Panc1 (cell line): ENCODE data around the gene LMAN1. TPM values are rescaled to one million over a fixed set of nuclear protein-coding genes. Genes with fewer than 3 reads are reported as not detected.

ENCODE experiments used
- ATAC-seq: fragments of 200-7000 bp; cut with Tn5 transposase; 2 replicates; pipeline ENCODE4 v1.9.1; 2020; ENCODE audit warnings: mild to moderate bottlenecking, moderate library complexity
- BruUV-seq: library from RNA; stranded (reverse); fragments of 400-500 nt; replicated peaks from 2 replicates; lab custom pipeline; 2021; lab: Mats Ljungman, UMichigan
- CTCF ChIA-PET: fragments of 300-600 bp; sonication (Branson Sonifier 250); formaldehyde crosslinking; loops from one replicate; lab custom pipeline; 2022; ENCODE audit warnings: antibody characterized with exemption; lab: Charles Lee
- POLR2A ChIA-PET: fragments of 300-600 bp; sonication (Branson Sonifier 250); formaldehyde crosslinking; loops from one replicate; lab custom pipeline; 2022; ENCODE audit warnings: antibody characterized with exemption; lab: Charles Lee
- DNase-seq: peaks from one replicate; pipeline ENCODE4 v3.0.0-alpha.2; 2010; ENCODE audit warnings: low read depth, low spot score
- H3K27ac ChIP-seq: 2 replicates; pipeline ENCODE4 v1.5.1; 2011; ENCODE audit warnings: mild to moderate bottlenecking, low read length, inconsistent platforms
- H3K27me3 ChIP-seq: fragments of 200-500 bp; sonication (Bioruptor generic); 2 replicates; pipeline ENCODE4 v1.6.0; 2014; ENCODE audit warnings: low read length, inconsistent platforms; ENCODE audit not compliant: control insufficient read depth, insufficient read depth
- H3K36me3 ChIP-seq: fragments of 200-500 bp; sonication (Bioruptor generic); 2 replicates; pipeline ENCODE4 v1.5.1; 2014; ENCODE audit warnings: inconsistent platforms, mild to moderate bottlenecking, low read length, moderate library complexity; ENCODE audit not compliant: control insufficient read depth, insufficient read depth
- H3K4me1 ChIP-seq: 2 replicates; pipeline ENCODE4 v1.5.1; 2011; ENCODE audit warnings: inconsistent platforms, mild to moderate bottlenecking, low read length, moderate library complexity; ENCODE audit not compliant: control insufficient read depth, insufficient read depth
- H3K4me3 ChIP-seq, 2 experiments: 2 replicates each; pipeline ENCODE4 v1.5.1; 2011 to 2012; ENCODE audit warnings: low read depth in 2 of 2, low read length in 2 of 2, mild to moderate bottlenecking in 2 of 2, inconsistent platforms in 1 of 2, moderate library complexity in 1 of 2
- H3K9me3 ChIP-seq: fragments of 200-500 bp; sonication (Bioruptor generic); 2 replicates; pipeline ENCODE4 v1.5.1; 2014; ENCODE audit warnings: low read depth, mild to moderate bottlenecking, inconsistent platforms, low read length, moderate library complexity; ENCODE audit not compliant: control insufficient read depth, insufficient read depth
- POLR2AphosphoS5 ChIP-seq: IDR thresholded peaks from 2 replicates; pipeline ENCODE4 v1.6.1; 2012; ENCODE audit warnings: mild to moderate bottlenecking, low read depth, low read length, moderate library complexity
- SIN3A ChIP-seq: IDR thresholded peaks from 2 replicates; pipeline ENCODE4 v1.6.1; 2012; ENCODE audit warnings: low read depth, mild to moderate bottlenecking, low read length, moderate library complexity, borderline replicate concordance; ENCODE audit not compliant: insufficient read depth
- TCF7L2 ChIP-seq: IDR thresholded peaks from 2 replicates; pipeline ENCODE4 v1.6.1; 2011; ENCODE audit warnings: mild to moderate bottlenecking, low read depth, low read length, inconsistent platforms
- in situ Hi-C: cut with HindIII; loops from 2 replicates; pipeline ENCODE4 v1.10.0; 2016; ENCODE audit warnings: low sequenced_read_pairs, low pct_unique_long_range_greater_than_20kb
- intact Hi-C: fragments of 100-400 bp; cut with micrococcal nuclease; formaldehyde crosslinking; loops from one replicate; pipeline ENCODE4 v1.10.0; 2022; ENCODE audit not compliant: unreplicated experiment
- total RNA-seq: library from RNA; stranded (reverse); gene quantifications from one replicate; pipeline ENCODE4 v1.2.1, GENCODE V29; 2021; ENCODE audit not compliant: unreplicated experiment
- TF ChIP-seq, protein P1 (sequence below): fragments of 450-650 bp; IDR thresholded peaks from 2 replicates; pipeline ENCODE4 v1.5.1; 2017; ENCODE audit warnings: mild to moderate bottlenecking
- TF ChIP-seq, protein P2 (sequence below), 2 experiments: IDR thresholded peaks; 2 replicates each; pipeline ENCODE4 v1.6.1; 2011 to 2012; ENCODE audit warnings: low read depth in 2 of 2, control low read depth in 1 of 2, low read length in 1 of 2, mild to moderate bottlenecking in 1 of 2, moderate library complexity in 1 of 2; ENCODE audit not compliant: insufficient read depth in 1 of 2

The LMAN1 gene
- total RNA-seq, 1 experiment from 2014 or later, result 60.8 TPM

DNA sequence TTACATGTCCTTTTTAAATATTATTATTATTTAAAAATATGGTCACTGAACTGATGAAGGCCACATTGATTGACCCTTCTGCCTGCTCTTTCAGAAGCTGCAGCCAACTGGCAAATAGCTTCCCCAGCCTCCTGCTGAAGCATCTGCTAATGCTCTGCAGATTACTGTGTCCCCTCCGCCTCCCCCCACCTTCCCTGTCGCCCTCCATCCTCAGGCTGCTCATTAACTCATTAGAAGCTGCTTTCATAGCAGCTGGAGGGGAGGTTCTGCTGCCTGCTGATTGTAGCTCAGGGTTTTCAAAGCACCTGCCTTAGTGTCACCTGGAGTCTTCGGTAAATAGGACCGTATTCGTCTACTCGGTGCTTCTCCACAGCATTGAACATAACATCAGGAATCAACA lies 24.8 kb upstream of the LMAN1 start:
- ChIA-PET CTCF (no interaction called here), POLR2A (no interaction called here)
- in situ Hi-C loops (no loop called here), intact Hi-C loops (no loop called here)
- H3K4me1 ChIP-seq, result no peaks in the 10 kb centered on the region
- DNase-seq (no peak), ATAC-seq (no peak)
- no peak overlapping the region for H3K4me3 ChIP-seq
- no peak overlapping the region for H3K27ac ChIP-seq
- no peaks in the 10 kb centered on the region for H3K36me3 ChIP-seq
- H3K9me3 ChIP-seq, result no peaks in the 10 kb centered on the region
- no TSS peak for BruUV-seq
- H3K27me3 ChIP-seq, result no peaks in the 10 kb centered on the region; the same call in 1 of the 2 replicates
- TF ChIP-seq TCF7L2 (no peak), SIN3A (no peak), POLR2AphosphoS5 (no peak)
- TF ChIP-seq, protein P1, sequence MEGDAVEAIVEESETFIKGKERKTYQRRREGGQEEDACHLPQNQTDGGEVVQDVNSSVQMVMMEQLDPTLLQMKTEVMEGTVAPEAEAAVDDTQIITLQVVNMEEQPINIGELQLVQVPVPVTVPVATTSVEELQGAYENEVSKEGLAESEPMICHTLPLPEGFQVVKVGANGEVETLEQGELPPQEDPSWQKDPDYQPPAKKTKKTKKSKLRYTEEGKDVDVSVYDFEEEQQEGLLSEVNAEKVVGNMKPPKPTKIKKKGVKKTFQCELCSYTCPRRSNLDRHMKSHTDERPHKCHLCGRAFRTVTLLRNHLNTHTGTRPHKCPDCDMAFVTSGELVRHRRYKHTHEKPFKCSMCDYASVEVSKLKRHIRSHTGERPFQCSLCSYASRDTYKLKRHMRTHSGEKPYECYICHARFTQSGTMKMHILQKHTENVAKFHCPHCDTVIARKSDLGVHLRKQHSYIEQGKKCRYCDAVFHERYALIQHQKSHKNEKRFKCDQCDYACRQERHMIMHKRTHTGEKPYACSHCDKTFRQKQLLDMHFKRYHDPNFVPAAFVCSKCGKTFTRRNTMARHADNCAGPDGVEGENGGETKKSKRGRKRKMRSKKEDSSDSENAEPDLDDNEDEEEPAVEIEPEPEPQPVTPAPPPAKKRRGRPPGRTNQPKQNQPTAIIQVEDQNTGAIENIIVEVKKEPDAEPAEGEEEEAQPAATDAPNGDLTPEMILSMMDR, result no peak

DNA sequence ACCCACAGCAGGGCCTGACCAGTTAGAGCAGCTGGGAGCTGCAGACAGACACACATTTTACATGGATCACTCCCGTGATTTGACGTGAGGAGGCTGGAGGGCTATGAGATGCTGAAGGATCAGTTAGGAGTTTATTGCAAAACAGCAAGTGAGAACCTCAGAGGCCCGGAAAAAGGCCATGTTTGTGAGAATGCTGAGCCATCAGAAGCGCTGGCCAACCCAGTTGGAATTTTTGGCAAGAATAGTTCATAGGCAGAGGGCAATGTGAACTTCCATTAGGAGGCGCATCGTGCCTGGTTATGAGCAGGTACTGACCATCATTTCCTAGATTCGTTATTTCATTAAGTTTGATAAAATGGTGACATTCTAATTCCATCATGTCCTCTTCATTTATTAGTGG lies 23.3 kb upstream of the LMAN1 start:
- no peak for DNase-seq
- Histone ChIP-seq H3K27ac (no peak overlapping the region), H3K36me3 (no peaks in the 10 kb centered on the region), H3K27me3 (no peaks in the 10 kb centered on the region; the same call in 1 of the 2 replicates), H3K4me3 (no peak overlapping the region), H3K9me3 (no peaks in the 10 kb centered on the region), H3K4me1 (no peaks in the 10 kb centered on the region)
- intact Hi-C loops (no loop called here), in situ Hi-C loops (no loop called here)
- ChIA-PET CTCF (no interaction called here), POLR2A (no interaction called here)
- BruUV-seq, result no TSS peak
- no peak for ATAC-seq
- no peak for TF ChIP-seq SIN3A
- no peak for TF ChIP-seq TCF7L2
- TF ChIP-seq, protein P1, result no peak
- TF ChIP-seq, protein P2, sequence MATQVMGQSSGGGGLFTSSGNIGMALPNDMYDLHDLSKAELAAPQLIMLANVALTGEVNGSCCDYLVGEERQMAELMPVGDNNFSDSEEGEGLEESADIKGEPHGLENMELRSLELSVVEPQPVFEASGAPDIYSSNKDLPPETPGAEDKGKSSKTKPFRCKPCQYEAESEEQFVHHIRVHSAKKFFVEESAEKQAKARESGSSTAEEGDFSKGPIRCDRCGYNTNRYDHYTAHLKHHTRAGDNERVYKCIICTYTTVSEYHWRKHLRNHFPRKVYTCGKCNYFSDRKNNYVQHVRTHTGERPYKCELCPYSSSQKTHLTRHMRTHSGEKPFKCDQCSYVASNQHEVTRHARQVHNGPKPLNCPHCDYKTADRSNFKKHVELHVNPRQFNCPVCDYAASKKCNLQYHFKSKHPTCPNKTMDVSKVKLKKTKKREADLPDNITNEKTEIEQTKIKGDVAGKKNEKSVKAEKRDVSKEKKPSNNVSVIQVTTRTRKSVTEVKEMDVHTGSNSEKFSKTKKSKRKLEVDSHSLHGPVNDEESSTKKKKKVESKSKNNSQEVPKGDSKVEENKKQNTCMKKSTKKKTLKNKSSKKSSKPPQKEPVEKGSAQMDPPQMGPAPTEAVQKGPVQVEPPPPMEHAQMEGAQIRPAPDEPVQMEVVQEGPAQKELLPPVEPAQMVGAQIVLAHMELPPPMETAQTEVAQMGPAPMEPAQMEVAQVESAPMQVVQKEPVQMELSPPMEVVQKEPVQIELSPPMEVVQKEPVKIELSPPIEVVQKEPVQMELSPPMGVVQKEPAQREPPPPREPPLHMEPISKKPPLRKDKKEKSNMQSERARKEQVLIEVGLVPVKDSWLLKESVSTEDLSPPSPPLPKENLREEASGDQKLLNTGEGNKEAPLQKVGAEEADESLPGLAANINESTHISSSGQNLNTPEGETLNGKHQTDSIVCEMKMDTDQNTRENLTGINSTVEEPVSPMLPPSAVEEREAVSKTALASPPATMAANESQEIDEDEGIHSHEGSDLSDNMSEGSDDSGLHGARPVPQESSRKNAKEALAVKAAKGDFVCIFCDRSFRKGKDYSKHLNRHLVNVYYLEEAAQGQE (IDR thresholded peaks at IDR 0.05; ENCODE audit: insufficient read depth in 1 of 2, low read depth in 2 of 2, low read length in 1 of 2), result no peak
- TF ChIP-seq POLR2AphosphoS5, result no peak

DNA sequence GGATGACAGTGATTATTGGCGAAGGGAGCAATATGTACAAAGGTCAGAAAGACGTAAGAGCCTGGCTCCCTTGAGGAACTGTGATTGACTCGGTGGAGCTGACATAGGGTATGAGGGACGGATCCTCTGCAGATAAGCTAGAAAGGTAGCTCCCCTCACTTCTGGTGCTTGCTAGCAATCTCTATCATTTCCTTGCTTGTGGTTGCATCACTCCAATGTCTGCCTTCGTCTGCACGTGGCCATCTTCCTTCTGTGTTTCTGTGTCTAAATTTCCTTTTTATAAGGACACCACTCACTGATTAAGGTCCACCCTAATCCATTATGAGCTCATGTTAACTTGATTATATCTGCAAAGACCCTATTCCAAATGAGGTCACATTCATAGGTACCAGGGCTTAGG lies 22.9 kb upstream of the LMAN1 start:
- Histone ChIP-seq H3K36me3 (no peaks in the 10 kb centered on the region), H3K9me3 (no peaks in the 10 kb centered on the region), H3K4me1 (no peaks in the 10 kb centered on the region), H3K27me3 (no peaks in the 10 kb centered on the region; the same call in 1 of the 2 replicates), H3K4me3 (no peak overlapping the region), H3K27ac (no peak overlapping the region)
- ATAC-seq (no peak), DNase-seq (no peak)
- BruUV-seq, result no TSS peak
- TF ChIP-seq TCF7L2 (no peak), POLR2AphosphoS5 (no peak), SIN3A (no peak)
- TF ChIP-seq, protein P2 (IDR thresholded peaks at IDR 0.05; ENCODE audit: insufficient read depth in 1 of 2, low read depth in 2 of 2, low read length in 1 of 2), result no peak
- TF ChIP-seq, protein P1, result no peak
- in situ Hi-C loops (no loop called here), intact Hi-C loops (no loop called here)
- CTCF ChIA-PET, result no interaction called here
- POLR2A ChIA-PET, result no interaction called here
